ENCODE data around the gene FOXL3. TPM values are rescaled to one million over a fixed set of nuclear protein-coding genes. Genes with fewer than 3 reads are reported as not detected.

The FOXL3 gene
- total RNA-seq, 1 experiment from 2014 or later: not detected

DNA sequence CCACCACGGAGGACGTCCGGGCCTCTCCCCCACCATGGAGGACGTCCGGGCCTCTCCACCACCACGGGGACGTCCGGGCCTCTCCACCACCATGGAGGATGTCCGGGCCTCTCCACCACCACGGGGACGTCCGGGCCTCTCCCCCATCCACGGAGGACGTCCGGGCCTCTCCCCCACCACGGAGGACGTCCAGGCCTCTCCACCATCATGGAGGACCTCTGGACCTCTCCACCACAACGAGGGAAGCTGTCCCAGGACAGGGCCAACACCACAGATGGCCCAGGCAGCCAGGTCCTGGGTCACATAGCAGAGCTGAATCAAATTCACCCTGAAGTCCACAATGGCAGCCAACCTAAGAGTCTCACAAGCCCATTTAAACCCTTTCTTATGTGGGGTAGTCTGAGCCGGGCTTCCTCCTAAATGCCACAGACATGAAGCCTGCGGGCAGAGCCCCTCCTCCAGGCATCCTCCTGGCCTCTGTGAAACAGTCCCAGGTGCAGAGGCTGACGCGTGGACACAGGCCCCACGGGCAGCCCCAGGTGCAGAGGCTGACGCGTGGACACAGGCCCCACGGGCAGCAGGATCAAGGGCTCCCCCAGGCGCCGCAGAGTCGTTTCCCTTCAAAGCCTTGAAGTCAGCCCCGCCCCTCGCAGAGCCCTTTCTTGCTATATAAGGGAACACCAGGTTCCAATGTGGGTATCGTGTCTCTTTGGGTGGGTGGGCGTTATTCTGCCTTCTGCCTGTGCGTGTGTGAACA is 47.0 kb downstream of the FOXL3 start (continued):
- no peak for TF ChIP-seq AFF4 (CRISPR knock-in tag; IDR thresholded peaks at IDR 0.05; ENCODE audit: borderline replicate concordance)
- TF ChIP-seq MLX (CRISPR knock-in tag; IDR thresholded peaks at IDR 0.05): no peak
- TF ChIP-seq ZBTB21 (CRISPR knock-in tag; IDR thresholded peaks at IDR 0.05; ENCODE audit: borderline replicate concordance): no peak
- TF ChIP-seq, protein P1, sequence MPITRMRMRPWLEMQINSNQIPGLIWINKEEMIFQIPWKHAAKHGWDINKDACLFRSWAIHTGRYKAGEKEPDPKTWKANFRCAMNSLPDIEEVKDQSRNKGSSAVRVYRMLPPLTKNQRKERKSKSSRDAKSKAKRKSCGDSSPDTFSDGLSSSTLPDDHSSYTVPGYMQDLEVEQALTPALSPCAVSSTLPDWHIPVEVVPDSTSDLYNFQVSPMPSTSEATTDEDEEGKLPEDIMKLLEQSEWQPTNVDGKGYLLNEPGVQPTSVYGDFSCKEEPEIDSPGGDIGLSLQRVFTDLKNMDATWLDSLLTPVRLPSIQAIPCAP (CRISPR knock-in tag; IDR thresholded peaks at IDR 0.05): no peak
- TF ChIP-seq, protein P2, sequence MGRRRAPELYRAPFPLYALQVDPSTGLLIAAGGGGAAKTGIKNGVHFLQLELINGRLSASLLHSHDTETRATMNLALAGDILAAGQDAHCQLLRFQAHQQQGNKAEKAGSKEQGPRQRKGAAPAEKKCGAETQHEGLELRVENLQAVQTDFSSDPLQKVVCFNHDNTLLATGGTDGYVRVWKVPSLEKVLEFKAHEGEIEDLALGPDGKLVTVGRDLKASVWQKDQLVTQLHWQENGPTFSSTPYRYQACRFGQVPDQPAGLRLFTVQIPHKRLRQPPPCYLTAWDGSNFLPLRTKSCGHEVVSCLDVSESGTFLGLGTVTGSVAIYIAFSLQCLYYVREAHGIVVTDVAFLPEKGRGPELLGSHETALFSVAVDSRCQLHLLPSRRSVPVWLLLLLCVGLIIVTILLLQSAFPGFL (CRISPR knock-in tag; IDR thresholded peaks at IDR 0.05; ENCODE audit: borderline replicate concordance): no peak

DNA sequence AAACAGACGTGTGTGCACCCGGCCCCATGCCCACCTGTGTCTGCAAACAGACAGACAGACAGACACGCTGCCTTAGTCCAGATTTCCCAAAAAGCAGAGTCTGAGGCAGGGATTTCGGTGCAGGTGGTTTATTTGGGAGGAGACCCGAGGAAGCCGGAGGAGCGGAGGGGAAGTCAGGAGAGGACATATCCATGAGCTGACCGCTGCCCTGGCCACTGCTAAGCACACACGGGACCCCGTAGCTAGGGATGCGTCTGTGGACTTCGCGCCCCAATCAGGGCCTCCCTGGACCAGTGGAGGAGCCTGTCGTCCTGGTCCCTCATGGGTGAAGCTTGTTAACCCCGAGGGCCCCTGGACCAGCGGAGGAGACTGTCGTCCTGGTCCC is 47.6 kb downstream of the FOXL3 start:
- DNase-seq (ENCODE audit: low spot score): no peak
- no peak for TF ChIP-seq NR3C1 (CRISPR knock-in tag; conservative IDR thresholded peaks at IDR 0.05; ENCODE audit: low read depth)
- TF ChIP-seq E2F1 (CRISPR knock-in tag; IDR thresholded peaks at IDR 0.05): no peak
- no peak for TF ChIP-seq ETV6 (CRISPR knock-in tag; IDR thresholded peaks at IDR 0.05)
- no peak for TF ChIP-seq NFYB (CRISPR knock-in tag; conservative IDR thresholded peaks at IDR 0.05; ENCODE audit: low read depth)
- no peak for TF ChIP-seq TCF7 (CRISPR knock-in tag; IDR thresholded peaks at IDR 0.05; ENCODE audit: low read depth)
- no peak for TF ChIP-seq ZBTB43 (CRISPR knock-in tag; IDR thresholded peaks at IDR 0.05)
- no peak for TF ChIP-seq PRDM15 (CRISPR knock-in tag; IDR thresholded peaks at IDR 0.05)
- TF ChIP-seq RELA (CRISPR knock-in tag; IDR thresholded peaks at IDR 0.05; ENCODE audit: borderline replicate concordance): no peak
- TF ChIP-seq, protein P3, sequence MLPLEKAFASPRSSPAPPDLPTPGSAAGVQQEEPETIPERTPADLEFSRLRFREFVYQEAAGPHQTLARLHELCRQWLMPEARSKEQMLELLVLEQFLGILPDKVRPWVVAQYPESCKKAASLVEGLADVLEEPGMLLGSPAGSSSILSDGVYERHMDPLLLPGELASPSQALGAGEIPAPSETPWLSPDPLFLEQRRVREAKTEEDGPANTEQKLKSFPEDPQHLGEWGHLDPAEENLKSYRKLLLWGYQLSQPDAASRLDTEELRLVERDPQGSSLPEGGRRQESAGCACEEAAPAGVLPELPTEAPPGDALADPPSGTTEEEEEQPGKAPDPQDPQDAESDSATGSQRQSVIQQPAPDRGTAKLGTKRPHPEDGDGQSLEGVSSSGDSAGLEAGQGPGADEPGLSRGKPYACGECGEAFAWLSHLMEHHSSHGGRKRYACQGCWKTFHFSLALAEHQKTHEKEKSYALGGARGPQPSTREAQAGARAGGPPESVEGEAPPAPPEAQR (CRISPR knock-in tag; IDR thresholded peaks at IDR 0.05): no peak
- no peak for TF ChIP-seq CBFB (CRISPR knock-in tag; IDR thresholded peaks at IDR 0.05; ENCODE audit: low read depth)
- TF ChIP-seq RORB (CRISPR knock-in tag; IDR thresholded peaks at IDR 0.05): no peak
- TF ChIP-seq, protein P1 (CRISPR knock-in tag; IDR thresholded peaks at IDR 0.05): no peak
- Mint-ChIP-seq H3K4me3 (no peak overlapping the region), H3K4me1 (0 out of 2 replicates have a peak, but pooled peaks cover 3% of the 10 kb centered on the region), H3K36me3 (peaks cover 11% of the 10 kb centered on the region), H3K27me3 (ENCODE audit: low read depth) (peaks cover 2% of the 10 kb centered on the region), H3K9me3 (peaks cover 16% of the 10 kb centered on the region), H3K27ac (no peak overlapping the region)
- ChIA-PET CTCF (no interaction called here), POLR2A (no interaction called here)
- ATAC-seq: no peak
